Neural progenitor cell (in vitro differentiated cells): Measurements from ENCODE around the gene TMEM178B. TPM values are rescaled to one million over a fixed set of nuclear protein-coding genes. Genes with fewer than 3 reads are reported as not detected.

Experiments used
- DNase-seq: peaks from one replicate; pipeline ENCODE4 v3.0.0-alpha.2; 2016; ENCODE audit warnings: low spot score
- H2AFZ ChIP-seq: fragments of 200-600 bp; sonication (generic); replicated peaks from 2 replicates; pipeline ENCODE4 v1.6.1; 2016; ENCODE audit warnings: antibody characterized with exemption
- H3F3A ChIP-seq: fragments of 200-600 bp; sonication (generic); 2 replicates; pipeline ENCODE4 v1.6.1; 2016; ENCODE audit warnings: antibody characterized with exemption, low read depth
- H3K27ac ChIP-seq: fragments of 200-600 bp; sonication (generic); 2 replicates; pipeline ENCODE4 v1.5.1; 2016; ENCODE audit warnings: mild to moderate bottlenecking
- H3K27me3 ChIP-seq: fragments of 200-600 bp; sonication (generic); 2 replicates; pipeline ENCODE4 v1.6.1; 2016; ENCODE audit warnings: mild to moderate bottlenecking, moderate library complexity
- H3K36me3 ChIP-seq: fragments of 200-600 bp; sonication (generic); 2 replicates; pipeline ENCODE4 v1.5.1; 2016
- H3K4me1 ChIP-seq: fragments of 200-600 bp; sonication (generic); 2 replicates; pipeline ENCODE4 v1.6.1; 2016; ENCODE audit warnings: mixed run types
- H3K4me2 ChIP-seq: fragments of 200-600 bp; sonication (generic); 2 replicates; pipeline ENCODE4 v1.6.1; 2016
- H3K4me3 ChIP-seq: fragments of 200-600 bp; sonication (generic); 2 replicates; pipeline ENCODE4 v1.5.1; 2016
- H3K79me2 ChIP-seq: fragments of 200-600 bp; sonication (generic); 2 replicates; pipeline ENCODE4 v1.6.1; 2016; ENCODE audit warnings: low read depth
- H3K9ac ChIP-seq: fragments of 200-600 bp; sonication (generic); 2 replicates; pipeline ENCODE4 v1.6.1; 2016
- H3K9me3 ChIP-seq: fragments of 200-600 bp; sonication (generic); 2 replicates; pipeline ENCODE4 v1.5.1; 2016; ENCODE audit warnings: low read depth
- H4K20me1 ChIP-seq: fragments of 200-600 bp; sonication (generic); 2 replicates; pipeline ENCODE4 v1.6.1; 2016; ENCODE audit warnings: low read depth
- H3K27ac Mint-ChIP-seq: 3 replicates; pipeline ENCODE4 v1.8.0; 2021; ENCODE audit warnings: mixed read lengths
- H3K27me3 Mint-ChIP-seq: 2 replicates; pipeline ENCODE4 v1.8.0; 2022; ENCODE audit warnings: low read depth, mild to moderate bottlenecking, inconsistent platforms, moderate library complexity, mixed read lengths; ENCODE audit not compliant: insufficient read depth
- H3K36me3 Mint-ChIP-seq: 3 replicates; pipeline ENCODE4 v1.8.0; 2021; ENCODE audit warnings: mixed read lengths
- H3K4me1 Mint-ChIP-seq: 3 replicates; pipeline ENCODE4 v1.8.0; 2021; ENCODE audit warnings: mixed read lengths
- H3K4me3 Mint-ChIP-seq: 3 replicates; pipeline ENCODE4 v1.8.0; 2021; ENCODE audit warnings: mild to moderate bottlenecking, moderate library complexity, mixed read lengths
- H3K9me3 Mint-ChIP-seq: 3 replicates; pipeline ENCODE4 v1.8.0; 2020; ENCODE audit warnings: mixed read lengths
- CTCF ChIP-seq: fragments of 200-600 bp; sonication (generic); IDR thresholded peaks from 2 replicates; pipeline ENCODE4 v1.5.1; 2017; ENCODE audit warnings: antibody characterized with exemption, mild to moderate bottlenecking
- EZH2 ChIP-seq: fragments of 200-600 bp; sonication (generic); IDR thresholded peaks from 2 replicates; pipeline ENCODE4 v1.6.1; 2017; ENCODE audit warnings: antibody characterized with exemption, mild to moderate bottlenecking, moderate library complexity
- EZH2phosphoT487 ChIP-seq: fragments of 200-600 bp; sonication (generic); IDR thresholded peaks from 2 replicates; pipeline ENCODE4 v1.6.1; 2017; ENCODE audit warnings: antibody characterized with exemption
- total RNA-seq: library from RNA; depleted of rRNA; stranded (reverse); fragments of >200 nt; gene quantifications from 2 replicates; pipeline ENCODE4 v1.2.3, GENCODE V29; 2015; ENCODE audit warnings: low replicate concordance

Gene TMEM178B
- total RNA-seq, 1 donor from 2014 or later = 2.9 TPM

DNA sequence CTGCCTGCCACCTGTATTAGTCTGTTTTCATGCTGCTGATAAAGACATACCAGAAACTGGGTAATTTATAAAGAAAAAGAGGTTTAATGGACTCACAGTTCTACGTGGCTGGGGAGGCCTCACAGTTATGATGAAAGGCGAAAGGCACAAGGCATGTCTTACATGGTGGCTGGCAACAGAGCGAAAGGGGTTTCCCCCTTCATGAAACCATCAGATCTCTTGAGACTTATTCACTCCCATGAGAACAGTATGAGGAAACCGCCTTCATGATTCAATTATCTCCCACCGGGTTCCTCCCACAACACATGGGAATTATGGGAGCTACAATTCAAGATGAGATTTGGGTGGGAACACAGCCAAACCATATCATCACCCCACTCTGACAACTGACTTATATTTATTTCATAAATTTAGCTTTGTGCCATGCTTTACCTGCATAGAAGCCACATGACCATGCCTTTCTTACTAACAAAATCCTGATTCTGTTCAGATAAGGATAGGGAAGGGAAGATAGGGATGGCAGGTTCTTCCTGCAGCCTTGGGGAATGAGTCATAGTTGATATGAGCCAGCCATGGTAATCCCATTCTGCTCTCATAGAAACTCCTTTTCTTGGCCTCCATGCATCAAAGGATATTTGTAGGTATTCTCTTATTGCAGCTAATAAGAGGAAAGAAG lies 286.0 kb downstream of the TMEM178B start:
- Histone ChIP-seq H2AFZ (no peak overlapping the region), H3K27me3 (no peaks in the 10 kb centered on the region), H3K9ac (no peak overlapping the region), H3K79me2 (no peaks in the 10 kb centered on the region), H3F3A (peaks cover 2% of the 10 kb centered on the region), H3K4me3 (no peak overlapping the region), H3K4me2 (no peak overlapping the region), H4K20me1 (no peaks in the 10 kb centered on the region), H3K27ac (no peak overlapping the region), H3K4me1 (peaks cover 12% of the 10 kb centered on the region), H3K36me3 (no peaks in the 10 kb centered on the region), H3K9me3 (no peaks in the 10 kb centered on the region)
- peaks cover 27% of the 10 kb centered on the region for H3K4me1 Mint-ChIP-seq
- DNase-seq = no peak
- no peaks in the 10 kb centered on the region for H3K36me3 Mint-ChIP-seq
- no peaks in the 10 kb centered on the region for H3K27me3 Mint-ChIP-seq
- H3K9me3 Mint-ChIP-seq = no peaks in the 10 kb centered on the region
- H3K27ac Mint-ChIP-seq = no peak overlapping the region
- TF ChIP-seq EZH2phosphoT487 = no peak
- TF ChIP-seq EZH2 = no peak
- TF ChIP-seq CTCF = no peak
- no peak overlapping the region for H3K4me3 Mint-ChIP-seq

GRCh38 chr7:141360416-141360760 lies 286.5 kb downstream of the TMEM178B start:
- Histone ChIP-seq H3K9ac (no peak overlapping the region), H3K79me2 (no peaks in the 10 kb centered on the region), H3K4me3 (no peak overlapping the region), H4K20me1 (no peaks in the 10 kb centered on the region), H3K27me3 (no peaks in the 10 kb centered on the region), H3K4me1 (peaks cover 11% of the 10 kb centered on the region), H3K9me3 (no peaks in the 10 kb centered on the region), H3F3A (no peaks in the 10 kb centered on the region), H2AFZ (no peak overlapping the region), H3K36me3 (no peaks in the 10 kb centered on the region), H3K27ac (no peak overlapping the region), H3K4me2 (no peak overlapping the region)
- Mint-ChIP-seq H3K27ac (no peak overlapping the region), H3K4me1 (peaks cover 22% of the 10 kb centered on the region), H3K36me3 (no peaks in the 10 kb centered on the region), H3K4me3 (no peak overlapping the region), H3K27me3 (no peaks in the 10 kb centered on the region), H3K9me3 (no peaks in the 10 kb centered on the region)
- no peak for DNase-seq
- TF ChIP-seq EZH2phosphoT487 (no peak), CTCF (no peak), EZH2 (no peak)

DNA sequence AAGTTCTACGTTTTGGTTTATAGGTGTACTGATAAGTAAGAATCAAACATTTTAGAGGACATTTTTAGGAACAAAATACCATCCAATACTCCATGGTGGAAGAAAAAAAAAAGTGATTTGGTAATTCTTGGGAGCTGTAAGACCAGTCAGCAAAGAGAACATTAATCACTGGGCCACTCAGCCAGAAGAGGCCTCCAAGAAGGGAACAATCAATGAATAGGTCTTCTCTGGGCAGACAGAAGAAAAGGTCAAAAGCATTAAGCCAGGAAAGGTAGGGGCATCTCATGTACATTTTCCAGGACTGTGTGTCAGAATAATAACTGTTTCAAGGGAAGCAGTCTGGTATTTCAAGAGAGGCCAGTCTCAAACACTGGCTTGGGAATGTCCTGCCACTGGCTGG lies 286.9 kb downstream of the TMEM178B start:
- no peaks in the 10 kb centered on the region for H3K27me3 ChIP-seq
- no peaks in the 10 kb centered on the region for H3K36me3 ChIP-seq
- no peaks in the 10 kb centered on the region for H3K9me3 ChIP-seq
- H3K79me2 ChIP-seq = no peaks in the 10 kb centered on the region
- H3K4me1 ChIP-seq = peaks cover 14% of the 10 kb centered on the region
- TF ChIP-seq EZH2 = no peak
- no peak for TF ChIP-seq EZH2phosphoT487
- TF ChIP-seq CTCF = no peak
- H4K20me1 ChIP-seq = no peaks in the 10 kb centered on the region
- no peak overlapping the region for H3K4me2 ChIP-seq
- H3K9ac ChIP-seq = no peak overlapping the region
- no peak for DNase-seq
- H3K4me3 ChIP-seq = no peak overlapping the region
- no peak overlapping the region for H2AFZ ChIP-seq
- Mint-ChIP-seq H3K9me3 (no peaks in the 10 kb centered on the region), H3K4me1 (peaks cover 25% of the 10 kb centered on the region), H3K4me3 (no peak overlapping the region), H3K27ac (no peak overlapping the region), H3K36me3 (no peaks in the 10 kb centered on the region), H3K27me3 (no peaks in the 10 kb centered on the region)
- H3K27ac ChIP-seq = no peak overlapping the region
- peaks cover 4% of the 10 kb centered on the region for H3F3A ChIP-seq
